SKM-1 treated with dmso at 0.1 percent for 144 hours (cell line): ENCODE data around the gene AGXT2.
A peak's percentile ranks its signal among the peaks of the same experiment; 100 is the strongest.

Experiments used
- DNase-seq: peaks from one replicate; lab custom pipeline; 2025; ENCODE audit not compliant: unreplicated experiment; lab: John Stamatoyannopoulos, UW

The AGXT2 gene

DNA sequence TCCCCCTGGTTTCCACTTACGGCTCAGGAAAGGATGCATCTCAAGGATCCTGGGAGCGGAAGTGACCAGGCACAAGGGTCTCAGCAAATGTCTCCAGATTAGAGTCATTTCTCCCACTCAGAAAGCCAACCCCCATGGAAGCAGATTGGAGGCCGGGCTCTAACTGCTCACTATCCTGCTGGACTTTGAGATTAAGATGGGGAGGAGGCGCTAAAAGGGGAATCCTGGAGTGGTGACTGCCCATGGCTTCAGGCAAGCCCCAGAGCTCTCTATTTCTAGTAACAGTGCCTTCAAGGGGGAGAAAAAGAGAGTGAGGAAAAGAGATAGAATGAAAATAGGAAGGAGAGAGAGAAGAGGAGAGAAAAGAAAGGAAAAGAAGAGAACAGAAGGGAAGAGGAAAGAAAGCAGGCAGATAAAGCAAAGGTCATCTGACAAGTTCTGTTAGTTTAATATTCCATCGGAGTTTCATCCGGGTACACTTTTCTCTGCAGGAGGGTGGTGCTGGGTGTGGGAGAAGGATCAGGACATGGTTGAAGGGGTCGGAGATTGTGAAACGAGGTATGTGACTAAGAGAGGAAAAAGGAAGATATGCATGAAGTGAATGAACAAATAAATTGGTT is at the start of gene AGXT2:
Gene AGXT2, minus strand, starts transcription at position 165 of the 620 bp plus-strand sequence. Its CDS starts 57 bp downstream, at position 108.
- DNase-seq, result no peak

DNA sequence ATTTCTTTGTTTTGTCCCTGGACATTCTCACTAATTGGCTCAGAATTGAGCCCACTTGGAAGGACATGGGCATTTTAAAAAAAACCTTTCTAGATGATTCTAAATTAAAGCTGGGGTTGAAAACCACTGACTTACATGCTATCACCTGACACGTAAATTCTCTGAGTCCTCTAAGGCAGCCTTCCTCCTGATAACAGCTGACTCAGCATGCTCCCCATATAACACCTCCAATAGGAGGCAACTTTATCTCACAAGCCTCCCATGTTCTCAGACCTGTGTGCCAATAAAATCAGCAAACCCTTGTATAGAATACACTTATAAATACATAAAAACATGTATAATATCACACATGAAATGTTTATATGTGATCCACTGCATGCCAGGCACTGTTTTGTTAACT is 49.2 kb upstream of the AGXT2 start:
- no peak for DNase-seq

- no peak for DNase-seq
Observed at GRCh38 chr5:35096216-35096615, 48.5 kb upstream of the AGXT2 start.

GRCh38 chr5:35095366-35095765 is 47.6 kb upstream of the AGXT2 start:
- no peak for DNase-seq

DNA sequence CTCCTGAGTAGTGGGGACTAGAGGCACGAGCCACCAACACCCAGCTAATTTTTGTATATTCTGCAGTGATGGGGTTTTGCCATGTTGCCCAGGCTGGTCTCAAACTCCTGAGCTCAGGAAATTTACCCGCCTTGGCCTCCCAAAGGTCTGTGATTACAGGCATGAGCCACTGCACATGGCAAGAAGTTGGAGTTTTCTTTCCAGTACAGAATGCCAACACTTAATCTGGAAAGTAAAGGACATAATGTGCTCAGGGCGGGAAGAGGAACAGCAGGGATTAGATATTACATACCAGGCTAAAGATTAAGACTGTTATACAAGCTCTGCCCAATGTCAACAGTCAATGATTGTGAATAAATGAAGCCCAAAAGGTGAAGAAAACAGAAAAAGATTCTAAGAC is 47.2 kb upstream of the AGXT2 start:
- no peak for DNase-seq

DNA sequence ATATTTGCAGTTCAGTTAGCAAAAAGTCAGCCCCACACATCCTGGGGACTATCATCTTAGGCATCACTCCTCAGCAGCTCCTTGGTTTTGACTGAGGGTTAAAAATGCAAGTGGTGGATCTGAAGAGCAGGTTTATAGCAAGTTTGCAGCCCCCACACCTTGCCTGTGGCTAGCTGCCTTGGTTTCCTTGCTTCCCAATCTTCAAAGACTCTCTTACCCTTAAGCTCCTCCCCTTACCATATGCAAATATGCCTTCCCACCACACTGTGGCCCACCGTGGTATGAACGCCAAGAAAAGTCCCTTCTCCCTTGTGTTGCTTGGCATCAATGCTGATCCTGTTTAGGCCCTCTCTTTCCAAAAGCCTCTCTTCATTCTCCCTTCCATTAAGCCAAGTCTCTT is 45.0 kb upstream of the AGXT2 start:
- DNase-seq, result no peak

DNA sequence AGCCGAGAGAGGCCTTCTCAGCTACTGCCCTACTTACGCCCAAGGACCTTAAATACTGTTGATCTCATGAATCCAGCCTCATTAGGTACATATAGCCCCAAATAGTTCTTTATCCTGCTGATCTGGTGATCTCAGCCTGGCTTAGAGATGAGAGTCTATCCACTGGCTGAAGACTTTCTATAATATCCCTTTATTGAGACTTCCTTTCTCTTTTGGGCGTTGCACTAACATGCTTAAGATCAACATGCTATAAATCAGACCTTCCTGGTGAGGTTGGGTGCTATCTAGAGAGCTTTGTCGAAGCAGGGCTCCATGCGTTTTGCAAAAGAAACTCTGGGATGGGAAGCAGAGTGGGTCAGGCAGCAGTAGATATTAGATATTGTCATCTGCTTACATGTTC is 44.0 kb upstream of the AGXT2 start:
- no peak for DNase-seq

DNA sequence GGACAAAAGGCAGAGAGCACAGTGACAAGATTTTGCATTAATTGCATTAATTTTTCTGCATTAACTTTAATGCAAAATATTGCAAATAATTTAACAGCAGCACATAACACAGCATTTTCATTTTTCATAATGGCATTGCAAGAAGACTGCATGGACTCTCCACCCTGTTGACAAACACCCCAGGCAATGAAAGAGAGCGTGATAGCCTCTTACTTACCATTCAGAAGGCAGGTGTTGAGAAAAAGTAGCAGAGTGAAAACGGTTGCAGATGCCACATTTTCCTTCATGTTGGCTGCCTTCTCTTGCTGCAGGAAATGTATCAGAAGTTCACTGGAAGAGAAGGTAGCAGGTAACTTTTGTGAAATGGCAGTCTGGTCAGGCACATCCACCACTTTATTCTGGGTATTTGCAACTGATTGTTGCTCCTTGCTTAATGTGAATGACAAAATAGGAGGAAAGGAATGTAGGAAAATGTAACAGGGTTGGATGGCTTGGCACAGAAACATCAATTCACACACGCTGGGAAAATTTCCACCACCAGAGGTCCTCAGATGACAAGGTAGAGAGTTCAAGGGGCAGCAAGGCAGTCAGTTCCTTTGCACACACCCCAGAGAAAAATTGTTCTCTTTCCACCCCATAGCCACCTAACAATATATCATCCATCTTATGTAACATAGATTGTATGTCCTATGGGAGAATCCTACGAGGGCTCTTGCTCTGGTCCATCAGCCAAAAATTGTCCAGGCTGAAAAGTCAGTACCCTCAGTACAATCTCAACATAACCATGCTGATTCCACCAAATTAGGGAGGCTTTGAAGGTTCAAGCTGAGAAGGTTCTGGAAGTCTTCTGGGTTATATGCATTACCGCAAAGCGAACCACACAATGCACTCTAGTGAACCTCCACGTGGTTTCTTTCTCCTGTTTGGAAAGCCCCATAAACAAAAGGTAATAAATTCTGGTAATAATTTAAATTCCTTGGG is 41.9 kb upstream of the AGXT2 start:
- peak; percentile 24 for DNase-seq

GRCh38 chr5:35087991-35088390 is 40.2 kb upstream of the AGXT2 start:
- no peak for DNase-seq

DNA sequence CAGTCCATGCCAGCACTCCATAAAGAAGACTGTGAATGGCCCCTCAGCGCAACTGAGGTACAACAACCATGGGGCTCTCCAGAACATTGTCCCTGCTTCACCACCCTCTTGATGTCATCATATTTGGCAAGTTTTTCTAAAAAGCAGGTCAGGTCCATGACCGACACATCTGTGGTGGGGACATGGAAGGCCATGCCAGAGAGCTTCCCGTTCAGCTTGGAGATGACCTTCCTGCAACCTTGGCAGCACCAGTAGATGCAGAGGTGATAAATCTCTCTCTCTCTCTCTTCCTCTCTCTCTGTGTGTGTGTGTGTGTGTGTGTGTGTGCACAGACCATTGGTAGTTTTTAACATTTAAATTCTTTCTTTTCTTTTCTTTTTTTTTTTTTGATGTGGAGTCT is 35.4 kb upstream of the AGXT2 start:
- no peak for DNase-seq

DNA sequence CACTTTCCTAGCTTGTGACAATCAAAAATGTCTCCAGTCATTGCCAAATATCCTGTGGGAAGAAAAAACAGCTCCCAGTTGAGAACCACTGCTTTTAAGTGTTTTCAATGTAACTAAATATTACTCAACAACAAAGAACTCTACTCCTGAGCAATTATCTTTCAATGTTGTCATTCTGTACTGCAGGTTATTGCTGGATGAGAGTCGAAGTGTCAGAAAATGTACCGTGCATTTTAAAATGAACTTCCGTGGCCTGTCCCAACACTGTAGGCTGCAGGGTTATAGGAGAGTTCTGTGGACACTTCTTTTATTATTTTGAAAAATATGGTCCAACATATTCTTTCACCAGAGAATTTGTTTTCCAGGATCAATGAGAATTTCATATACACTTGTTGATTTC is 34.8 kb upstream of the AGXT2 start:
- DNase-seq, result no peak

DNA sequence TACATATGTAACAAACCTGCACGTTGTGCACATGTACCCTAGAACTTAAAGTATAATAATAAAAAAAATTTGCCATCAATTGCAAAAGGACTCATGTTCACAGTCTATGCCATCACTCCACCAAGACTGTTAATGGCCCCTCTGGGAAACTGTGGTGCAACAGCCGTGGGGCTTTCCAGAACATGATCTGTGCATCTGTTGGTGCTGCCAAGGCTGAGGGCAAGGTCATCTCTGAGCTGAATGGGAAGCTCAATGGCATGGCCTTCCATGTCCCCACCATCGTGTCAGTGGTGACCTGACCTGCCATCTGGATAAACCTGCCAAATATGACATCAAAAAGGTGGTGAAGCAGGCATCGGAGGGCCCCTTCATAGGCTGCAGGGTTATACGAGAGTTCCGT is 33.4 kb upstream of the AGXT2 start:
- no peak for DNase-seq

DNA sequence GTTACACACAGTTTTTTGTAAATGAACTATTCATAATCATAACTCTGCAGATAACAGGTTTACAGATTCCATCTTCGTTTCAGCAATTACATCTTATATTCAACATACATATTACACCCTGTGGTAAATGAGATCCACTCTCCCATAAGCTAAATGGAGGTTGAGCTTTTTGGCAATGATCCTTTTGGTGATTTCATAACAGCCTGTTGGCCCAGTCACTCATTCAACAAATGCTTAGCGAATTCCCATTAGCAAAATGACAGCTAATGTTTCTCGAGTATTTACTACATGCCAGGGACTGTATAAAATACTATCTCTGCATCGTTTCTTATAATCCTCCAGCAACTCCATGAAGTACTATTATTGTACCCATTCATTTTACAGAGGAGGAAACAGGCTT is 25.4 kb upstream of the AGXT2 start:
- DNase-seq, result no peak

- no peak for DNase-seq
Observed at GRCh38 chr5:35069188-35069587, 21.4 kb upstream of the AGXT2 start.

DNA sequence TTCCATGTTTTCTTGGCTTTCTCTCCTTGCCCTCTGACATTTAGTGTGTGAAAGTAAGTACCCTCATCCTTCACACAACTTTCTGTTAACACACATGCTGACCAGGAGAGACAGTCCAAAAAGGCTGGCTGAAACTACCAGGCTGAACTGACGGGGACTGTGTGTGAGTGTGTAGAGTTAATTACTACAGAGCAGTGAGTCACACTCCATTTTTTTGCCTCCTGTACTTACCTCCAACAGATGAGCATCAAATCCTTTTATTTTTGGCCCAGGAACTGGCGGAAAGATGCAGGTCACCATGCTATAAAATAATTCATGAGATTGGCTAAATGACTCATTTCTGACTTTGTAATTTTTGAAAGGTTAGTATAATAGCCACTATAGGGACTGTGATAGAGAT is 20.2 kb upstream of the AGXT2 start:
- no peak for DNase-seq

DNA sequence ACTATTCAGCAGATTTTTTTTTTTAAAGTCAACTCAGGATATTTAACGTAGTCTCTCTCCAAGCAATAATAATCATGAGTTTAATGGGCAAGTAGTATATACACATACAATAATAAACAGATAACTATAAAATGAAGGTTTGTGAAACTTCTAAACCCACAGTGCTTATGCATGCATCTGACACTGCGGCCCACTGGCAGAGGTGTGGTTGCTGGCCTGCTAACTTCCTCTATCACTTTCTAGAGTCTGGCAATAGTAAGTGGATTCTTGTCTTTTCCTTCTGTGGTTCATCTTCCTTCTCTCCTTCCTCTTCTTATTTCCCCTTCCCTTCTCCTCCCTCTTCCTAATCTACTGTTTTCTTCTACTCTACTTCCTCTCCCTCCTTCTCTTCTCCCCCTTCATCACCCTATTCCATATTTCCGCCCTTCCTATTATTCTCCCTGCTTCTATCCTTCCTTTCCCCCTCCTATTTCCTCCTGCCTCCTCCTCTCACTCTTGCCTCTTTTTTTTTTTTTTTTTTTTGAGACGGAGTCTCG is 18.6 kb upstream of the AGXT2 start:
- peak; percentile 35 for DNase-seq

DNA sequence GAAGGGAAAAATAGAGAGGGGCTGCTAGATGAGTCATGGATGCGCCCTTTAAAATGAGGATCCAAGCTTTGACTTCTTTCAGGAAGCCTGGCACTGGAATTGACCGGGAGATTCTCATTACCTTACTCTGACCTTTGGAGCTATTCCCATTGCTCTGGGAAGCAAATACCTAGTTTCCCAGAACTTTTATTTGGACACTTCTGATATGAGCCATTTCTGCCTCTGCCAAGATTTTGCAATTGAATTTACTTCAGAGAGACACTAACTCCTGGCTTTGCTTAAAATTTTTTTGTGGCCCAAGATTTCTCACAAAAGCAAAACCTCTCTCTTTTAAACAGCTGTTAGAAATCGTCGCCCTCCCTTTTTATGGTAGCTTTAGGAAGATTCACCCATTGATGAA is 15.7 kb upstream of the AGXT2 start:
- no peak for DNase-seq

DNA sequence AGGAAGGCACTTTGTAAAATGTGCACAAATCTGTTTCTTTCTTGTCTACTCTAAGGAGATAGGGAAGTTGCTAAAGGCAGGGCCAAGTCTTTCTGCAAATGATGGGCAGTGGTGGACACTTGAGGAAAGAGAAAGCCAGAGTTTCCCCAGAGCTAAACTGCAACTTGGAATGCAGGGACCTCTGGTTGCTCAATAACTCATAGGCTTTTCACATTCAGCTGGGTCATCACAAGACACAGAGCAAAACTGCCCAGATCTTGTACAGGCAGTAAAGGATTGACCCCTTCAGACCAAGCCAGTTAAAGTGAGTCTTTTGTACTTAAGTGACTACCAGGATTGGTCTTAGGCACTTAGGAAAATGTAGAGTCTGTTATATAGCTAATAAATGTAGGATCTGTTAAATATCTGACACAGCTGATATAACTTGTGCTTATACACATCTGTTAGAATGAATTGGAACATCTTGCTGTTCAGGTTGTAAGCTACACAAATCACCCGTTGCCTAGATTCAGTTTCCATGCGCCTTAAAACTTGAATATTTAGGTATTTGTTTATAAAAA is 13.5 kb upstream of the AGXT2 start:
- DNase-seq, result no peak

DNA sequence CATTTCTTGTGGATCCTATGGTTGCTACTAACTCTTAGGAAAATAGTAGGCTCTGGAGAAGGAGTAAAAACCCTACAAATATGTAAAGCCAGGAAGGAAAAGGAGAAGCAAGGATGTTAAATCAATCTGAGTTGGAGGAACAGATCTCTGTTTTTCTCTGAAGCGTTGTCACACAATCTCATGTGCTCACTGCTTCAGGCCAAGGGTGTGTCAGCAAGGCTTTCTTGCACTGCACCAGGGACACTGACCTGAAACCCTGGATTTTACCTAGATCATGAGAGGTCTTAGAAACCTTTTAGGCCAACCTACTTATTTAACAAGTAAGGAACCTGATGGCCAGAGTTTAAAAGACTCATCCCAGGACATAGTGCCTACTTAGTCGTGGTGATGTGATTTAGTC is 12.5 kb upstream of the AGXT2 start:
- DNase-seq, result no peak

DNA sequence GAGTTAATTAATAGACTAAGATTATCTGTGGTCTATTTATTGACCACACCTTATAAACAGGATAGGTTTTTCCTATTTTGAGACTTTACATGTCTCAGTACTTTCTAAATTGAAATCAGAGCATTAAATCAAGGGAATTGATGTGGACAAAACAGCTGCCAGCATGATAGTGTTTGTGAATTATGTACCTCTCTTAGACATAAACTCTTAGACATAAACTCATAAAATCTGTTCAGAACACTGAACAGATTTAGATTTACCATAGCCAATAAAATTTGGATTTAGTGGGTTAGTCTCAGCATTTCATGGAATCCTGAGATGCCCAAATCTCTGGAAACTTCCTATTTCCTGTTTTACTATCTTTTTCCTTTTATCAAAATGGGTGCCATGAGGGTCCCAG is 11.5 kb upstream of the AGXT2 start:
- no peak for DNase-seq

DNA sequence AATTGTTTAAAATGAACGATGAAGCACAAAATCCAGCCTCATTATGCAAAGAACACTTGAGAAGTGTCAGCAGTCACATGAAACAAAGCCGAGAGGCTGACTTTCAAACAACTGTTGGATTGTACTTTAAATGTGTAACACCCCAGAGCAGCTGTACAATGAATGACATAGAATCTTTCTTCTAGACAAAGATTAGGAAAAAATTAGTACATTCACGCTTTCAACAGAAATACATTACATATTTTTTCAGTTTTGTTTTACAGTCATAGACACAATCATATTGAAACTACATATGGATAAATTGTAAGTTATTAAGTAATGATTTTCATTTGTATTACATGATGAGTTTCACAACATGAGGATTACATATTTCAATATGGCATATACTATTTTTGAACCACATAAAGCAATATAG is 10.6 kb upstream of the AGXT2 start:
- DNase-seq, result no peak

DNA sequence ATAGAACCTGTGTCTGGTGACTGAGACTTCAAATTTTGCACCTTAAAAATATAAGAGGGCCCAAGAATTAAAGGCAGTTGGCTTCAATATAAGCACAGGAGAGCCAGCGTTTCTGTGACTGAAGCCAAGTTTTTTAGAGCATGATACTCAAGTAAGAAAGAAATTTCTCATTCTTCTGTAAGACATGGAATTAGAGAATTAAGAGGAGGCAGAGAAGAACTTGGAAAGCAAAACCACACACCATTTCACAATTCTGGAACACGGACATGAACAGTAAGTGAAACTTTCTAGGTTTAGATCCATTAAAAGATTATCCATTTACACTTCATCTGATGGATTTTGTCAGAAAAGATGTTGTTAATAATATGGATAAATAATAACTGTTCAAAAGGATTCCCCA is 8.9 kb upstream of the AGXT2 start:
- DNase-seq, result no peak
